ENCODE data around the gene B9D2. TPM values are rescaled to one million over a fixed set of nuclear protein-coding genes. Genes with fewer than 3 reads are reported as not detected.
"Not testable (repeated sequence)": the region's sequence is repeated elsewhere in the genome, so short reads cannot be mapped to it uniquely, and the experiment has no call there.

Gene B9D2
- total RNA-seq, 1 donor from 2014 or later: 6.9 TPM

DNA sequence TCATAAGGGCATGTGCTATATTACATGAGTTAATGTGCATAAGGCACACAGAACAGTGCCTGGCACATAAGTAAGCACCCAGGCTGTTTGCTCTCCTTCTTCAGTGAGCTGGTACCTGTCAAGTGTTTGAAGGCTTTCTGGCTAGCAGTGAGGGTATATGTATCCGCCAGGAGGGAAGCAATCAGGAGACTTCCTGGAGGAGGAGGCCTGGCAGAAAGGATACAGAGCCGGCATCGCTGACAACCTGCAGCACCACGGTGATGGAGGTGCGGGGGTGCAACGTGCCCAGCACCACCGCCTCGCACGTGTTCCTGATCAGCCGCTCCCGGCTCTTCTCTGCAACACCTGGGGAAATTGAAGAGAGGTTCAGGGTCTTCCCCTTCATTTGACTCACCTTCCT lies 27.7 kb upstream of the B9D2 start:
- no peak for DNase-seq (ENCODE audit: low read depth in 2 of 2)

DNA sequence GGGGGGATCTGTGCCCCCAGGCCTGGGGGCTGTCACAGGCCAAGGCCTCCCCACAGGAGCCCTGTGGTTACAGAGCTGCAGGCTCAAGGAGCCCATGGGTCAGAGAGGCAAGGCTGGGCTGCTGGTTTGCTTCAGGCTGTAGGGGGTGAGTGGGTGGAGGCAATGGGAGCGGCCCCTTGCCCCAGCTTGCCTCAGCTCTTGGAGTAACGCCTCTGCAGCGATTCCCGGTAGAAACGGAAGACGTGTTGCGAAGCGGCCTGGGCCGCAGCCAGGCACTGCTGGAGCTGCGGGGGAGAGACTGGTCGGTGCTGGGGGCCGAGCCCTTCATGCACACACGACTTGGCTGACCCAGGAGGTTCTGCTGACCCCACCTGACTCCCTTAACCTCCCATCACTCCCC lies 22.5 kb upstream of the B9D2 start:
- no peak for DNase-seq (ENCODE audit: low read depth in 2 of 2)

DNA sequence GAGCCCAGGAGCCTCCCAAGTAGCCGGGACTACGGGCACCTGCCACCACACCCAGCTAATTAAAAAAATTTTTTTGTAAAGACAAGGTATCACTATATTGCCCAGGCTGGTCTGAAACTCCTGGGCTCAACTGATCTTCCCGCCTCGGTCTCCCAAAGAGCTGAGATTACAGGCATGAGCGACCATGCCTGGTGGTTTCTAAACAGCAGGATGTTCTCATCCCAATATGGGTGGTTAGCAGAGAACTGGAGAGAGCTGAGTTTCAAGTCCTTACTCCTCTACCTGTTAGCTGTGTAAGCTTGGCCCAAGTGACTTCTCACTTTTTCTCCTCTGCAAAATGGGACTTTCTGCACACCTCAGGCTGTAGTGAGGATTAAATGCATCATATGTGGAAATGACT lies 20.4 kb upstream of the B9D2 start:
- no peak for DNase-seq (ENCODE audit: low read depth in 2 of 2)

DNA sequence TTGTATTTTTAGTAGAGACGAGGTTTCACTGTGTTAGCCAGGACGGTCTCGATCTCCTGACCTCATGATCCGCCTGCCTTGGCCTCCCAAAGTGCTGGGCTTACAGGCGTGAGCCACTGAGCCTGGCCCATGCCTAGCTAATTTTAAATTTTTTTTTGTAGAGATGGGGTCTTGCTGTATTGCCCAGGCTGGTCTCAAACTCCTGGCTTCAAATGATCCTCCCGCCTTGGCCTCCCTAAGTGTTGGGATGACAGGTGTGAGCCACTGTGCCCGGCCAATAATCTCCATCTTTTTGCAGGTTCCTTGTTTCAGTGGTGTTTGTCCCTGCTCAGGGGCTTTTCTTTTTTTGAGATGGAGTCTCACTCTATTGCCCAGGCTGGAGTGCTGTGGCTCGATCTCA lies 17.6 kb upstream of the B9D2 start:
- not testable (repeated sequence) for DNase-seq (ENCODE audit: low read depth in 2 of 2)

DNA sequence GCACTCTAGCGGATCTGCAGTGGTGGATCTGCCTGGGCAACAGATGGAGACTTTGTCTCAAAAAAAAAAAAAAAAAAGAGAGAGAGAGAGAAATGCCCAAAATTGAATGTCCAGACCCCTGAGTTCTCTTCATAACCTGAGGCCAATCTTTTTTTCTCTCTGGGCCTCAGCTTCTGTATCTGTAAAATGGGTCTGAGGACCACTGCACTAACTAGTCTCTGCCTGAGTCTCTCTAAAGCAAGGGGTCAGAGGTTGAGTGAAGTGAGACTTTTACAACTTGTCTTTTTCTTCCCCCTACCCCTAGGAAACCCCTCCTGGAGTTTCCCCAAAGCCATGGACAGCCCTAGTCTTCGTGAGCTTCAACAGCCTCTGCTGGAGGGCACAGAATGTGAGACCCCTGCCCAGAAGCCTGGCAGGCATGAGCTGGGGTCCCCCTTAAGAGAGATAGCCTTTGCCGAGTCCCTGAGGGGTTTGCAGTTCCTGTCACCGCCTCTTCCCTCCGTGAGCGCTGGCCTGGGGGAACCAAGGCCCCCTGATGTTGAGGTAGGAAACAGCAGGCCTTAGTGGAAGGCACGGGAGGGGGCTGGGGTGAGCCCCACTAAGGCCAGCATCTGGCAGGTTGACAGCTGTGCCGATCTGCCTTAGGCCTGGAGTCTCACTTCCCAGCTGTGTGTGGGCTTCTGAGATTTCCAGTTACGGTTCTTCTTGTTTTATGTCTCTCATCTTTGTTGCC lies 14.2 kb upstream of the B9D2 start:
- no peak for DNase-seq (ENCODE audit: low read depth in 2 of 2)

DNA sequence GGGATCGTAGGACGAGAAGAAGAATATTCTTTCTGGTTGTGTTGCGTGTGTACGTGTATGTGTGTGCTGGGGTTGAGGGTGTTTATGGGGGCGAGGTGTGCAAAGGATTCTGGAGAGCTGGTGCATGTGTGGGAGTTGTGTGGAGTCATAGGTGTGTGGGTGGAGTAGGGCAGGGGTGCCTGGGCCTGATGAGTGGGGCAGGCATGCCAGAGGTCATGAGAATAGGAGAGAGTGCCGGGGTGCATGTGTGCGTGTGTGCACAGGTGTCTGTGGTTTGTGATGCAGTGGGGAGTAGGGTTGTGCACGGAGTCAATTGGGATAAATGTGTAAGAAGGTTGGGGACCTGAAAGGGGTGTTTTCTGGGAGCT lies 13.0 kb upstream of the B9D2 start:
- DNase-seq (ENCODE audit: low read depth in 2 of 2): no peak

DNA sequence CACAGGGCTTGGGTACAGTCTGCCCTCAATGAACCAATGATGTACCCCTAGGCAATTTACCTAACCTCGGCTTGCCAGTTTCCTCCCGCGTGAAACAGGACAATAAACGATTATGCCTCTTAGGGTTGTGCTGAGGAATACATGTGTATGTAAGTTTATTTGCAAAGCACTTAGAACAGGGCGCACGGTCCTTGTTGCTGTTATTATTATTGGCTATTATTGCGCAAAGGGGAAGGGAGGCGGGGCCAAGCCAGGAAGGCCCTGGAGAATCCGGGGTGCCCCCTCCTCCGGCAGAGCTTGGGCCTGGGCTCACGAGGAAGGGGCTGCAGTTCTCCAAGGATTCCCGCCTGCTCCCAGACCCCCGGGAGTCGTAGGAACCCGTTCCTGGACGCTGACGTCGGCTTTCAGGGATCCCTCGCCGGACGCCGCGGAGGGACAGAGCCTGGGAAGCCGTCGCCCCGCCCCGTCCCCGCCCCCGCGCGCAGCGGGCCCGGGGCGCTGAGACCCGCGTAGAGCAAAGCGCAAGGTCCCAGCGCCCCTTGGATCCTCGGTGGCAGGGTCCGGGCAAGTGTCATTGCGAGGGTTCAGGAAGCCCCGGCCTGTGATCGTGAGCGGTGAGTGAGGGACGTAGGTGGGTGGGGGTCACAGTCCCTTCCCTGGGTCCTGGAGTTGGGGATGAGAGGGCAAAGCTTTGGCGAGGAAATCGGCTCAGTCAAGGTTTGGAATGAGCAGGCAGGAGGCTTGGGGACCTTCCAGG lies 12.5 kb upstream of the B9D2 start, which contains the start of gene TMEM91:
TSS of gene TMEM91 (plus strand) at position 293 of the 757 bp plus-strand sequence. CDS start 1,777 bp downstream, outside the sequence.
- peak; percentile 16 to 22 for DNase-seq (ENCODE audit: low read depth in 2 of 2)

DNA sequence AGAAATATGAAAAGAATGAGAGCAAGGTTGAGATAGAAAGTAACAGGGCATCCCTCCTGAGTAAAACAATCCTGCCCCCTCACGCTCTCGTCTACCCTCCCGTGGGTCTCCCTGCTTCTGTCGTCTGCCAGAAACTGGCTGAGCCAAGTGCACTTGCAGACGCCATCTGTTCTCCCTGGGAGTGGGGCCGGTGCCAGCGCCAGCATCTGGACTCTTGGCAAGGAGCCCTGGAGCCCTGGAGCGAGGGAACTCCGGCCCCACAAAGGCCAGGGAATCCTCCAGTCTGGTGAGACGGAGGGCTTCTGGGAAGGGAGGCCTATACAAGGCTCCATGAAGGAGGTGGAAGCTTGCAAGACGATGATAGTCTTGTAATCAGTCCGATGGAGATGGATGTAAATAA lies 10.0 kb upstream of the B9D2 start:
- peak in 1 of 2 donors; percentile 87 for DNase-seq (ENCODE audit: low read depth in 2 of 2)

DNA sequence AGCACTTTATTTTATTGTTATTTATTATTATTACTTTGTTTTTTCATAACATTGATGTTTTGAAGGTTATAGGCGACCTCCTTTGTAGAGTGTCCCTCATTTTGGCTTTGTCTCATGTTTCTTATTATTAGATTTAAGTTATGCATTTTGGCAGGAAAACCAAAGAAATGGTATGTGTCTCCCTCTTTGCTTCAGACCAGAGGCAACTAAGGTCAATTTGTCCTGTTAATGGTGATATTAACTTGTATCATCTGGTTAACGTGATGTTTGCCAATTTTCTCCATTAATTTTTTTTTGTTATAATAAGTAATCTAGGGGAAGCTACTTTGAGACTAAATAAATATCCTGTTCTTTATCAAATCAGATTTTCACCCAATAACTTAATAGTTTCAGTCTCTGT lies 8.6 kb upstream of the B9D2 start:
- no peak for DNase-seq (ENCODE audit: low read depth in 2 of 2)

DNA sequence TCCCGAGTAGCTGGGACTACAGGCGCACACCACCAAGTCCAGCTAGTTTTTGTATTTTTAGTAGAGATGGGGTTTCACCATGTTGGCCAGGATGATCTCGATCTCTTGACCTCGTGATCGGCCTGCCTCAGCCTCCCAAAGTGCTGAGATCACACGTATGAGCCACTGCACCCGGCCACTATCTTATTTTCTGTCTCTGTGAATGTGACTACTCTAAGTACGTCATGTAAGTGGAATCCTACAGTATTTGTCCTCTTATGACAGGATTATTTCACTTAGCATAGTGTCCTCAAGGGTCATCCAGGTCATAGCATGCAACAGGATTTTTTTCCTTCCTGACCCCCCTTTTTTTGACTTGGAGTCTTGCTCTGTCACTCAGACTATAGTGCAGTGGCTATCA lies 7.6 kb upstream of the B9D2 start:
- DNase-seq (ENCODE audit: low read depth in 2 of 2): no peak

DNA sequence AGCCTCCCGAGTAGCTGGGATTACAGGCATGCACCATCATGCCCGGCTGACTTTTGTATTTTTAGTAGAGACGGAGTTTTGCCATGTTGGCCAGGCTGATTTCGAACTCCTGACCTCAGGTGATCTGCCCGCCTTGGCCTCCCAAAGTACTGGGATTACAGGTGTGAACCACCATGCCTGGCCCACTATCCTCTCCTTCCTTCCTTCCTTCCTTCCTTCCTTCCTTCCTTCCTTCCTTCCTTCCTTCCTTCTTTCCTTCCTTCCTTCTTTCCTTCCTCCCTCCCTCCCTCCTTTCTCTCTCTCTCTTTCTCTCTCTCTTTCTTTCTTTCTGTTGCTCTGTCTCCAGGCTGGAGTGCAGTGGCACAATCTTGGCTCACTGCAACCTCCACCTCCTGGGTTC lies 7.2 kb upstream of the B9D2 start:
- DNase-seq (ENCODE audit: low read depth in 2 of 2): not testable (repeated sequence)

DNA sequence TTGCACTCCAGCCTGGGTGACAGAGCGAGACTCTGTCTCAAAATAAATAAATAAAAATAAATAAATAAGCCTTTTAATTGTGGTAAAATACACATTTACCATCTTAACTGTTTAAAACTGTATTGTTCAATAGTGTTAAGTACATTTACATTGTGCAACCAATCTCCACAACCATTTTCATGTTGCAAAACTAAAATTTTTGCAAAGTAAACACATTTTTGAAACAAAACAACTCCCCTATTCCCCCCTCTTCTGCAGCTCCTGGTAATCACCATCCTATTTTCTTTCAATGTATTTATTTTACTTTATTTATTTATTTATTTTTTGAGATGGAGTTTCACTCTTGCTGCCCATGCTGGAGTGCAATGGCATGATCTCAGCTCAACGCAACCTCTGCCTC lies 5.8 kb upstream of the B9D2 start:
- DNase-seq (ENCODE audit: low read depth in 2 of 2): no peak

DNA sequence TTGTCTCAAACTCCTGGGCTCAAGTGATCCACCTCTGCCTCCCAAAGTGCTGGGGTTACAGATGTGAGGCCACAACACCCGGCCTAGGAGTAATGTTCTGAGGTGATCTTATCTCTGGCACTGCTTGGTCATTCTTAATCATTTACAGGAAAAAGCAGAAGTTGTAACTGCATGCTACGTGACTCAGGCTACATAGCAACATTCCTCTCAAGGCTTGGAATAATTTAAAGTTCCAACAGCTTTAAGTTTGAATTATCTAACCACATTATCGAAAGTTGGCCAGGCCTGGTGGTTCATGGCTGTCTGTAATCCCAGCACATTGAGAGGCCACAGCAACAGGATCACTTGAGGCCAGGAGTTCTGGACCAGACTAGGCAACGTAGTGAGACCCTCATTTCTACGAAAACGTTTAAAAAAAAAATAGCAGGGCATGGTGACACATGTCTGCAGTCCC lies 3.9 kb upstream of the B9D2 start:
- peak in 1 of 2 donors; percentile 88 for DNase-seq (ENCODE audit: low read depth in 2 of 2)

DNA sequence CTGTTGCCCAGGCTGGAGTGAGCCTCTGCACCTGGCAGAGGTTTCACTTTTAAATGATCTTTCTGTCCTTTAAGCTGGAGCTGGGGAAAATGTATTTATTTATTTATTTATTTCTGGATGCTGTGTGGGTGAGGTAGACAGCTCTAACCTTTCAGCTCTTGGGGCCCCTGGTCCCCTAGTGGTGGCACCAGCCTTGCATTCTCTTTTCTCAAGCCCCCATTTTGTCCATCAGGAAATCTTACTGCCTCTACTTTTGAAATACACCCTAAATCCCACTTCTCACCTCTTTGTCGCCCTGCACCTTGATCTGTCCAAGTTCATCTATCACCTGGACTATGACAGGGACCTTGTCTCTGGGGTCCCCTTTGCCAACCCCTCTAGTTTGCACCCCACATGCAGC lies 2.1 kb upstream of the B9D2 start:
- DNase-seq (ENCODE audit: low read depth in 2 of 2): no peak

DNA sequence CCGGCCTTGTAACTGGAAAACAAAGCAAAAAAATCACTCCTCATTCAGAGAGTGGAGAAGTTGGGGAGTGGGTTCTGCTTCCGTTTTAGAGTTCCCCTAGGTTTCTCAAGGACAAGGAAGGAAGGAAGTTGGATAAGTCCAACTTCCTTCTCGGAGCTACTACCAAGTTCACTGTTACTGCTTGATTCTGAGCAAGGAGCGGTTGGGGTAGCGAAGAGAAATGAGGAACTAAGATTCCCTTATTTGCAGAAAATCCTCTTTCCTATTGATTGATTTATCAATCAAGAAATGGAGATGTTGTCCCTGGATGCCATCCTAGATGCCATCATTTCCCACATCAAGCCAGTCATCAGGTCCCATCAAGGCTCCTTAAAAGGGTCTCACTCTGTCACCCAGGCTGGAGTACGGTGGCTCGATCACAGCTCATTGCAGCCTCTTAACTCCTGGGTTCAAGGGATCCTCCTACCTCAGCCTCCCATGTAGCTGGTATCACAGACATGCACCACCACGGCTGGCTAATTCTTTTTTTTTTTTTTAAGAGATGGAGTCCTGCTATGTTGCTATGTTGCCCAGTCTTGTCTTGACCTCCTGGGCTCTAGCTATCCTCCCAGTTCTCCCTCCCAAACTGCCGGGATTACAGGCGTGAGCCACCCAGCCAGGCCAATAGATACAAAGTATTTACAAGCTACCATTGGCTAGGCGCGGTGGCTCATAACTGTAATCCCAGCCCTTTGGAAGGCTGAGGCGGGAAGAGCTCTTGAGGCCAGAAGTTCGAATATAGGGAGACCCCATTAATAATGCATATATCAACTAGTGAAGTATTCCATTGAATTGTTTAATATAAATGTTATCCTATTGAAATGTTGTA lies 809 bp upstream of the B9D2 start:
- no peak for DNase-seq (ENCODE audit: low read depth in 2 of 2)

DNA sequence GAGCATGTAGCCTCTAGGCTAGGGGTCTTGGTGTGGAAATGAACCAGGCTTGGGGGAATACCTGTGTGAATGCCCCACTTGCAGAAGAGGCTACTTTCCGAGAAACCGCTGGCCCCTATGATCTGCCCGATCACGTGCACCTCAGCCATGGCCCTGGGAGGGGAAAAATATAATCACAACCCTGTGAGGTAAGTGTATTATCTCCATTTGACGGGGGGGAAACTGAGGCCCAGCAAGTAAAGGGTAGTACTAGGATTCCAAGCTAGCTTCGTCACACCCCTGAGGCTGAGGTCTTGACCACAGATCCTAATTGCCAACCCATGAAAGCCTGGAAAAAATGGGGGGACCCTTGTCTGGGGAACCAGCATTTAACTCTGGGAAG lies 587 bp downstream of the B9D2 start:
- no peak for DNase-seq (ENCODE audit: low read depth in 2 of 2)

DNA sequence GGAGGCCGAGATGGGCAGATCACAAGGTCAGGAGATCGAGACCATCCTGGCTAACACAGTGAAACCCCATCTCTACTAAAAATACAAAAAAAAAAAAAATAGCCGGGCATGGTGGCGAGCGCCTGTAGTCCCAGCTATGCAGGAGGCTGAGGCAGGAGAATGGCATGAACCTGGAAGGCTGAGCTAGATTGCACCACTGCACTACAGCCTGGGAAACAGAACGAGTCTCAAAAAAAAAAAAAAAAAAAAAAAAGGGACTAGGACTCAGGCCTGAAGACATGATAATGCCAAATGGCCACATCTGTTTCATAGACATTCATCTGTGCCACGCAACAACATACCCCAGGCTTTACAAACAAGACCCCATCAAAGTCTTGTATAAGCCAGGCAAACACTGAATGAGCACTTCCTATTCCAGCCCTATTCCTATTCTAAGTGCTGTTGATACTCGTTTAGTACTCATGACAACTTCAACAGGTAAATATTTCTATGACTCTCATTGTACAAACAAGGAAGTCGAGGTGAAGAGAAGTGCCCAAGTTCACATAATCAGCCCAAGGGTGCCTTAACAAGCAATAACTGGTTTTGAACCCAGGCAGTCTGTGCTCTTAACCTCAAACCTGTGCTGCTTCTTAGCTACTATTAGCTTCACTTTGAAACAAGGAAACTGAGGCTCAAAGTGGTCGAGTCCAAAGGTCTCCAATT lies 1.7 kb downstream of the B9D2 start:
- DNase-seq (ENCODE audit: low read depth in 2 of 2): no peak

DNA sequence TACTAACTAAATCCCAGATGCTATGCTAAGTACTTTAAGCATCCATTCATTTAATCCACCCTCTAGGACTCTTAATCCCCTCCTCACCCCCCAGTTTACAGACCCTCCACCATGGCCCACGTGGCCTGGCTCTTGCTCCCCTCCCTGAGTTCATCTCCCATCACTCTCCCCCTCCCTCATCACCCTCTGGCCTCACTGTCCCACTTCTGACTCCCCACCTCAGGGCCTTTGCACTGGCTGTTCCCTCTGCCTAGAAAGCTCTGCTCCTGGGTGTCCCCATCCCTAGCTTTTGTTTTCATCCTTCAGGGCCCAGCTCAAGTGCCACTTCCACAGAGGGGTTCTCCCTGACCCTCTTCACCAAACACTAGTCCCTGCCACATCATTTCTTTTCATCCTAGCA lies 4.2 kb downstream of the B9D2 start:
- no peak for DNase-seq (ENCODE audit: low read depth in 2 of 2)

DNA sequence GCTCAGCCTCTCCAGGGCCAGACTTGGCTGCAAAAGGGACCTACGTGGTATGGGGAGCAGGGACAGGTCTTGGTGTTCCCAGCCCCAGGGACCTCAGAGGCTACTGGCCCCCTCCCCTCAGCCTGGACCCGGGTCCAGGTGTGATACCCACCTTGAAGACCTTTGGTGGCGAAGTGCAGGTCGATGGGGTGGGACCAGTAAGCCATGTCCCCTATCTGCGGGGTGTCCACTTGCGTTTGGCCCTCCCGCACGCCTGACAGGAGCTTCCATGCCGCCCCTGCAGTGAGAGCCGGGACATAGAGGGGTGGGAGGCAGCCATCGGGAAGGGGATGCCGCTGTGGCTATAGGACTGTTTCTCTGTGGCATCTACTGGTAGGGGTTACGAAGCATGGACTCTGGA lies 6.2 kb downstream of the B9D2 start:
- no peak for DNase-seq (ENCODE audit: low read depth in 2 of 2)

DNA sequence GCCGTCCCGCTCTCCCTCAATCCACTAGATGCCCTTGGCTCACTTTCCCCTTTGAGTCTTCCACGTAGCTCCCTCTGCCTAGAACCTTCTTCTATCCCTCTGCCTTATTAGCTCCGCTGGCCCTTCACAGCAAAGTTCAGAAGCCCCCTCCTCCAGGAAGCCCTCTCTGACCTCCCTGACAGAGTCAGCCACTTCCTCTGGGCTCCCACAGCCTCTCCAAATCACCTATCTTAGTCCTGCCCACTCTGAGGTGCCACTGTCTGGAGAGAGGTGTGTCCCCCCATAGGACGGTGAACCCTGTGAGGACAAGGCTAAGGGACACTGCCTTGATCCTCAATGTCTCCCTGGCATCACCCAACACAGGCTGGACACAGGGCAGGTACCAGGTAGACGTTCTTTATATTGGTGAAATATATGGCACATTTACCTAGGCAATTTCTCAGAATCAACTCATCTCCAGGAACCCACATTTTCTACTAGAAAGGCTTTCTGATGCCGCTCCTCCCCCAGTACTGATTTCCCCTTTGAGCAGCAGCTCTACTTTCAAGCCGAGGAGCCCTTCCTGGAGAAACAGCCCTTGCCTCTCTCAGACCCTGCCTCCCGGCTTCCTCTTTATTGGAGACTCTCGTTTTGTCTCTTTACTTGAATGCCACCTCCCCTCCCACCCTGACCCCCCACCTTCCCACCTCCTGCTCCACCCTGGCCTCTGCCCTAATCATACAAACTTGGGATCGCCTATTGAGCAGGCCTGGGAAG lies 6.8 kb downstream of the B9D2 start:
- DNase-seq (ENCODE audit: low read depth in 2 of 2): no peak

DNA sequence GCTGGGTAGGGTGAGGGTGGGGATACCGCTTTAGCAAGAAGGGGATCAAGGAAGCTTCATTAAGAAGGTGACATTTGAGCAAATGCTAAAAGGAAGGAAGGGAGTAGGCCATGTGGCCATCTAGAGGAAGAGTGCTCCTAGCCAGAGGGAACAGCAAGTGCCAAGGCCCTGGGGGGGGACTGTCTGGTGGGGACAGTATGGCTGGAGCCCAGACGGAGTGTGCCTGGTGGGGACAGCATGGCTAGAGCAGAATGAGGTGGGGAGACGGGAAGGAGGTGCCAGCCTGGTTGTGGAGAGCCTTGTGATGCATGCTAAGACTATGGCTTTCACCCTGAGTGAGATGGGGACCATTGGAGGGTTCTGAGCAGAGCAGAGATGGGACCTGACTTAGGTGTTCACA lies 8.1 kb downstream of the B9D2 start:
- no peak for DNase-seq (ENCODE audit: low read depth in 2 of 2)
